Breast epithelium (tissue), 3 donors: ENCODE data around the gene PMM1.

Source experiments
- POLR2A ChIP-seq: fragments of 450-650 bp; IDR thresholded peaks from one replicate; pipeline ENCODE4 v1.6.1; 2016; ENCODE audit warnings: antibody characterized with exemption, mild to moderate bottlenecking, moderate library complexity
- POLR2AphosphoS5 ChIP-seq, 3 donors: sonication (generic); formaldehyde crosslinking; IDR thresholded peaks; one replicate each; pipeline ENCODE4 v1.6.1; 2017; ENCODE audit warnings: antibody characterized with exemption in 3 of 3
- TF ChIP-seq, protein P1 (sequence below), 3 donors: fragments of 450-650 bp; IDR thresholded peaks; one replicate each; pipeline ENCODE4 v1.5.1; 2016 to 2017; ENCODE audit warnings: antibody characterized with exemption in 3 of 3, mild to moderate bottlenecking in 3 of 3, moderate library complexity in 3 of 3

DNA sequence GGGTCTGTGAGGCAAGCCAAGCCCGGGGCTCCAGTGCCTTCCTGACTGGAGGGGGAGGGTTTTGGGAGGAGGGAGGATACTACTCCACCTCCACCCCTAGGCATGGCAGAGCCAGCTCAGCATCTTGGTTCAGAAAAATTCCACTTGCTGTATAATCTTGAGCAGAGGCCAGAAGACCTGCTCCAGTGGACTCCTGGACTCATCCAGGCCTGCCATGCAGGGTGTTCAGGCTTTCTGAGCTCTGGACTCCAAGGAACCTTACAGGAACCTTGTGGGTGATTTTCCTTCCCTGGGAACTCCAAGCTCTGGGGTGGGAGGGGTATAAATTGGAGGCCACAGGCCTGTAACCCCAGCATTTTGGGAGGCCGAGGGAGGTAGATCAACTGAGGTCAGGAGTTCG lies 19.4 kb downstream of the PMM1 start:
- TF ChIP-seq, protein P1, sequence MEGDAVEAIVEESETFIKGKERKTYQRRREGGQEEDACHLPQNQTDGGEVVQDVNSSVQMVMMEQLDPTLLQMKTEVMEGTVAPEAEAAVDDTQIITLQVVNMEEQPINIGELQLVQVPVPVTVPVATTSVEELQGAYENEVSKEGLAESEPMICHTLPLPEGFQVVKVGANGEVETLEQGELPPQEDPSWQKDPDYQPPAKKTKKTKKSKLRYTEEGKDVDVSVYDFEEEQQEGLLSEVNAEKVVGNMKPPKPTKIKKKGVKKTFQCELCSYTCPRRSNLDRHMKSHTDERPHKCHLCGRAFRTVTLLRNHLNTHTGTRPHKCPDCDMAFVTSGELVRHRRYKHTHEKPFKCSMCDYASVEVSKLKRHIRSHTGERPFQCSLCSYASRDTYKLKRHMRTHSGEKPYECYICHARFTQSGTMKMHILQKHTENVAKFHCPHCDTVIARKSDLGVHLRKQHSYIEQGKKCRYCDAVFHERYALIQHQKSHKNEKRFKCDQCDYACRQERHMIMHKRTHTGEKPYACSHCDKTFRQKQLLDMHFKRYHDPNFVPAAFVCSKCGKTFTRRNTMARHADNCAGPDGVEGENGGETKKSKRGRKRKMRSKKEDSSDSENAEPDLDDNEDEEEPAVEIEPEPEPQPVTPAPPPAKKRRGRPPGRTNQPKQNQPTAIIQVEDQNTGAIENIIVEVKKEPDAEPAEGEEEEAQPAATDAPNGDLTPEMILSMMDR (IDR thresholded peaks at IDR 0.05) = no peak
- TF ChIP-seq POLR2A (no peak), POLR2AphosphoS5 (IDR thresholded peaks at IDR 0.05) (no peak)
